K562 (cell line): ENCODE results near the gene CDNF. TPM values are rescaled to one million over a fixed set of nuclear protein-coding genes. Genes with fewer than 3 reads are reported as not detected.

Experiments used
- ATAC-seq: fragments of 200-7000 bp; cut with Tn5 transposase; 3 replicates; pipeline ENCODE4 v1.9.1; 2020; ENCODE audit warnings: moderate library complexity
- BruUV-seq: library from RNA; stranded (reverse); fragments of 400-500 nt; replicated peaks from 2 replicates; lab custom pipeline; 2021; lab: Mats Ljungman, UMichigan
- CTCF ChIA-PET: fragments of 300-600 bp; formaldehyde crosslinking; extraction: SDS; loops from one replicate; lab custom pipeline; 2021; ENCODE audit warnings: low intra/inter-chr PET ratio; lab: Yijun Ruan, JAX
- POLR2A ChIA-PET: fragments of 300-600, 350-650 bp; sonication (Branson Sonifier 250); formaldehyde crosslinking; extraction: SDS; loops from one replicate; lab custom pipeline; 2021; ENCODE audit warnings: antibody characterized with exemption, inconsistent platforms; lab: Yijun Ruan, JAX
- DNase-seq, 4 experiments: peaks; one replicate each; pipeline versions ENCODE4 v3.0.0 to v3.0.0-alpha.2; 2011 to 2018; ENCODE audit warnings: low spot score in 3 of 4, mixed read lengths in 3 of 4; ENCODE audit errors: extremely low read depth in 1 of 4
- FAIRE-seq: peaks from 2 replicates; lab custom pipeline; 2011; peaks lifted over from hg19 to GRCh38; lab: Jason Lieb, UNC
- H2AFZ ChIP-seq: 2 replicates; pipeline ENCODE4 v1.6.0; 2011; ENCODE audit warnings: low read depth, low read length, control low read depth, inconsistent platforms
- H3K27ac ChIP-seq: fragments of 200-600 bp; 3 replicates; pipeline ENCODE4 v1.8.0; 2011; ENCODE audit warnings: low read depth, mild to moderate bottlenecking, control low read depth, inconsistent platforms, low read length, moderate library complexity, mixed read lengths; ENCODE audit errors: extremely low read depth
- H3K27me3 ChIP-seq, 2 experiments: fragments of 300-600 bp in 1 of 2; 2 replicates in 1 of 2; 3 replicates in 1 of 2; pipeline versions ENCODE4 v1.6.0 to v1.8.0; 2011; ENCODE audit warnings: inconsistent platforms in 2 of 2, low read length in 2 of 2, mild to moderate bottlenecking in 1 of 2, mixed read lengths in 1 of 2, moderate library complexity in 1 of 2; ENCODE audit not compliant: control insufficient read depth in 2 of 2, insufficient read depth in 2 of 2
- H3K36me3 ChIP-seq: fragments of 300-600 bp; 3 replicates; pipeline ENCODE4 v1.8.0; 2011; ENCODE audit warnings: mild to moderate bottlenecking, low read length, inconsistent platforms; ENCODE audit not compliant: control insufficient read depth, insufficient read depth
- H3K4me1 ChIP-seq, 2 experiments: fragments of 200-600 bp in 1 of 2; replicated peaks in 1 of 2; 2 replicates in 1 of 2; 3 replicates in 1 of 2; pipeline versions ENCODE4 v1.5.1 to v1.8.0; 2011; ENCODE audit warnings: inconsistent platforms in 2 of 2, low read length in 2 of 2, mild to moderate bottlenecking in 1 of 2, mixed read lengths in 1 of 2, moderate library complexity in 1 of 2; ENCODE audit not compliant: control insufficient read depth in 2 of 2, insufficient read depth in 2 of 2
- H3K4me2 ChIP-seq: 2 replicates; pipeline ENCODE4 v1.6.1; 2011; ENCODE audit warnings: low read length, control low read depth, inconsistent platforms, mixed read lengths; ENCODE audit not compliant: insufficient read depth
- H3K4me3 ChIP-seq: fragments of 200-600 bp; sonication (generic), shearing (Covaris generic); 2 replicates; pipeline ENCODE4 v1.5.1; 2016; ENCODE audit warnings: control low read depth, inconsistent platforms
- H3K79me2 ChIP-seq: fragments of 200-600 bp; 3 replicates; pipeline ENCODE4 v1.8.0; 2011; ENCODE audit warnings: low read length, inconsistent platforms; ENCODE audit not compliant: control insufficient read depth, insufficient read depth
- H3K9ac ChIP-seq, 2 experiments: 2 replicates each; pipeline versions ENCODE4 v1.6.0 to v1.6.1; 2011; ENCODE audit warnings: low read depth in 2 of 2, low read length in 2 of 2, control low read depth in 1 of 2, inconsistent platforms in 1 of 2, mild to moderate bottlenecking in 1 of 2, mixed read lengths in 1 of 2; ENCODE audit not compliant: insufficient read depth in 1 of 2
- H3K9me1 ChIP-seq: one replicate; pipeline ENCODE4 v1.6.0; 2011; ENCODE audit warnings: inconsistent platforms, mild to moderate bottlenecking, low read length, moderate library complexity; ENCODE audit not compliant: control insufficient read depth, insufficient read depth
- H3K9me3 ChIP-seq: replicated peaks from 2 replicates; pipeline ENCODE4 v1.5.1; 2011; ENCODE audit warnings: low read depth, low read length, inconsistent platforms; ENCODE audit not compliant: control insufficient read depth, insufficient read depth
- H4K20me1 ChIP-seq: replicated peaks from 2 replicates; pipeline ENCODE4 v1.6.1; 2011; ENCODE audit warnings: low read length, inconsistent platforms, mixed read lengths; ENCODE audit not compliant: control insufficient read depth, insufficient read depth
- CEBPB ChIP-seq: fragments of 450-650 bp; IDR thresholded peaks from 2 replicates; pipeline ENCODE4 v1.6.1; 2016; ENCODE audit warnings: missing genetic modification characterization, missing compliant biosample characterization
- GABPB2 ChIP-seq: fragments of 250-450 bp; sonication (Bioruptor Pico); conservative IDR thresholded peaks from 2 replicates; pipeline ENCODE4 v1.5.1; 2021; ENCODE audit warnings: mild to moderate bottlenecking
- GTF2F1 ChIP-seq: IDR thresholded peaks from 2 replicates; pipeline ENCODE4 v1.6.1; 2011; ENCODE audit warnings: low read depth, low read length, improper control_type of control experiment
- HDAC8 ChIP-seq: fragments of 450-650 bp; IDR thresholded peaks from 2 replicates; pipeline ENCODE4 v1.6.1; 2016; ENCODE audit warnings: mild to moderate bottlenecking, missing genetic modification characterization, moderate library complexity, missing compliant biosample characterization
- HDGF ChIP-seq: fragments of 450-650 bp; IDR thresholded peaks from 2 replicates; pipeline ENCODE4 v1.6.1; 2016
- HOXB6 ChIP-seq: fragments of 250-450 bp; sonication (Bioruptor Pico); IDR thresholded peaks from 2 replicates; pipeline ENCODE4 v1.5.1; 2022; ENCODE audit warnings: mild to moderate bottlenecking, borderline replicate concordance
- MBD1 ChIP-seq: fragments of 250-450 bp; sonication (Bioruptor Pico); IDR thresholded peaks from 2 replicates; pipeline ENCODE4 v1.8.0; 2022; ENCODE audit warnings: inconsistent platforms
- NCOA1 ChIP-seq: fragments of 450-650 bp; IDR thresholded peaks from 2 replicates; pipeline ENCODE4 v1.6.1; 2016; ENCODE audit warnings: low read depth
- NCOR1 ChIP-seq: fragments of 450-650 bp; IDR thresholded peaks from 2 replicates; pipeline ENCODE4 v1.6.1; 2016; ENCODE audit warnings: mild to moderate bottlenecking, moderate library complexity
- PHF21A ChIP-seq: fragments of 450-650 bp; IDR thresholded peaks from 2 replicates; pipeline ENCODE4 v1.6.1; 2017; ENCODE audit warnings: low read depth, borderline replicate concordance
- SETDB1 ChIP-seq: IDR thresholded peaks from one replicate; pipeline ENCODE4 v1.6.1; 2012; ENCODE audit warnings: low read length, control low read depth, inconsistent platforms
- USF1 ChIP-seq: sonication (generic); formaldehyde crosslinking; IDR thresholded peaks from 2 replicates; pipeline ENCODE4 v1.9.0; 2022; ENCODE audit warnings: mild to moderate bottlenecking, missing genetic modification reagents
- ZBTB40 ChIP-seq, 2 experiments: fragments of 450-650 bp in 1 of 2; sonication (generic) in 1 of 2; formaldehyde crosslinking in 1 of 2; IDR thresholded peaks; 2 replicates each; pipeline versions ENCODE4 v1.7.1 to v1.9.0; 2016 to 2022; ENCODE audit warnings: inconsistent platforms in 1 of 2, mild to moderate bottlenecking in 1 of 2, missing genetic modification reagents in 1 of 2
- WGBS: fragments of 100-300 bp; shearing (Covaris generic); methylation state at CpG from one replicate; pipeline ENCODE4 v1.1.6; 2016; ENCODE audit warnings: low coverage, mixed read lengths; ENCODE audit not compliant: insufficient coverage; ENCODE audit errors: missing lambda C conversion rate; 5-methylcytosine and 5-hydroxymethylcytosine counted together
- in situ Hi-C: fragments of 300-500 bp; cut with MboI; formaldehyde crosslinking; loops from 4 replicates; pipeline ENCODE4 v1.15.0; 2018; ENCODE audit warnings: inconsistent platforms, mixed read lengths
- intact Hi-C: fragments of 100-400 bp; cut with micrococcal nuclease; formaldehyde crosslinking; loops from 2 replicates; pipeline ENCODE4 v1.14.2; 2022
- polyA plus RNA-seq, 8 experiments: library from polyadenylated mRNA; depleted of rRNA in 4 of 8; stranded (reverse) in 5 of 8; unstranded in 3 of 8; fragments of >200 nt; fragmentation: Nextera tagmentation in 2 of 8; fragmentation: Illumina TruSeq in 1 of 8; extraction: Ambion mirVana in 2 of 8; extraction: Trizol in 1 of 8; gene quantifications; 2 replicates each; pipeline versions ENCODE4 v1.2.1 to v1.2.3, GENCODE V29; 2011 to 2014; ENCODE audit warnings: inconsistent platforms in 1 of 8, missing spikeins in 1 of 8
- total RNA-seq, 7 experiments: library from RNA; depleted of rRNA in 6 of 7; stranded (reverse); fragments of >200 nt in 6 of 7; fragmentation: Illumina TruSeq in 2 of 7; extraction: Trizol in 2 of 7; gene quantifications; 2 replicates each; pipeline versions ENCODE4 v1.2.1 to v1.2.3, GENCODE V29; 2011 to 2021; ENCODE audit warnings: low replicate concordance in 1 of 7

Gene CDNF
- total and polyA plus RNA-seq, 9 of the 15 experiments (the other 6 are each of a cell fraction or from before 2014, with no cell fraction given) = 0.18 to 1.6 (median 0.61) TPM

GRCh38 chr10:14815681-14816080 is 22.2 kb downstream of the CDNF start:
- H3K27me3 ChIP-seq = peaks cover 13 to 15% of the 10 kb centered on the region in 2 experiments
- no TSS peak for BruUV-seq
- ChIA-PET POLR2A (no interaction called here), CTCF (no interaction called here)
- no peaks in the 10 kb centered on the region for H3K9me1 ChIP-seq
- 2% methylated on average over 6 of the region's 6 CpGs for WGBS
- no peak overlapping the region for H3K4me3 ChIP-seq
- H3K4me1 ChIP-seq = no peaks in the 10 kb centered on the region; a peak in 1 of 5 replicates
- in situ Hi-C loops = no loop called here
- no peaks in the 10 kb centered on the region for H3K36me3 ChIP-seq
- H3K9ac ChIP-seq = no peak overlapping the region
- H4K20me1 ChIP-seq = no peaks in the 10 kb centered on the region
- H3K4me2 ChIP-seq = no peak overlapping the region
- ATAC-seq (no peak), DNase-seq (no peak), FAIRE-seq (no peak)
- no peaks in the 10 kb centered on the region for H3K9me3 ChIP-seq
- no peak overlapping the region for H3K27ac ChIP-seq
- H3K79me2 ChIP-seq = no peaks in the 10 kb centered on the region
- no peak overlapping the region for H2AFZ ChIP-seq
- intact Hi-C loops = no loop called here
- TF ChIP-seq GTF2F1 = no peak
- no peak for TF ChIP-seq NCOR1
- no peak for TF ChIP-seq GABPB2 (CRISPR knock-in tag)
- no peak for TF ChIP-seq USF1 (CRISPR knock-in tag)
- TF ChIP-seq SETDB1 = no peak
- no peak for TF ChIP-seq HDAC8 (tag)
- TF ChIP-seq HOXB6 = no peak
- TF ChIP-seq MBD1 (CRISPR knock-in tag) = no peak
- TF ChIP-seq ZBTB40 (IDR thresholded peaks at IDR 0.05) = no peak
- TF ChIP-seq ZBTB40 (CRISPR knock-in tag; IDR thresholded peaks at IDR 0.05) = no peak
- TF ChIP-seq HDGF = no peak
- TF ChIP-seq NCOA1 = no peak
- no peak for TF ChIP-seq PHF21A
- TF ChIP-seq CEBPB (tag) = peak; percentile 67
